ENCODE measurements around the gene RPS19. TPM values are rescaled to one million over a fixed set of nuclear protein-coding genes. Genes with fewer than 3 reads are reported as not detected.

The RPS19 gene
- total RNA-seq, 4 donors from 2014 or later = 363 to 861 (median 619) TPM

- peaks cover 0 to 45% (median 0%) of the 10 kb centered on the region in 3 donors for H3K36me3 ChIP-seq
Observed at GRCh38 chr19:41868989-41869300, 8.9 kb downstream of the RPS19 start.

GRCh38 chr19:41869374-41869955, 9.4 kb downstream of the RPS19 start:
- no peak for TF ChIP-seq POLR2A (IDR thresholded peaks at IDR 0.05)
- TF ChIP-seq CTCF (IDR thresholded peaks at IDR 0.05) = no peak
- Histone ChIP-seq H3K4me3 (no peak overlapping the region), H3K27me3 (no peaks in the 10 kb centered on the region), H3K9me3 (no peaks in the 10 kb centered on the region), H3K4me1 (peaks cover 3 to 64% (median 45%) of the 10 kb centered on the region in 4 donors), H3K36me3 (peaks cover 0 to 40% (median 0%) of the 10 kb centered on the region in 3 donors), H3K27ac (peak overlapping the region; percentile 15 to 98 (median 54))
- DNase-seq = no peak

More at GRCh38 chr19:41868989-41869300, 8.9 kb downstream of the RPS19 start:
- Histone ChIP-seq H3K27ac (peak overlapping the region in 3 of 4 donors; percentile 36 to 98 (median 44)), H3K9me3 (no peaks in the 10 kb centered on the region), H3K27me3 (no peaks in the 10 kb centered on the region), H3K4me3 (no peak overlapping the region), H3K4me1 (peaks cover 3 to 69% (median 43%) of the 10 kb centered on the region in 4 donors)
- no peak for TF ChIP-seq CTCF (IDR thresholded peaks at IDR 0.05)
- no peak for TF ChIP-seq POLR2A (IDR thresholded peaks at IDR 0.05)
- no peak for DNase-seq

GRCh38 chr19:41870401-41870873, 10.4 kb downstream of the RPS19 start:
- no peaks in the 10 kb centered on the region for H3K27me3 ChIP-seq
- peak overlapping the region; percentile 62 to 98 (median 67) for H3K27ac ChIP-seq
- DNase-seq = no peak
- no peak for TF ChIP-seq CTCF (IDR thresholded peaks at IDR 0.05)
- no peak for TF ChIP-seq POLR2A (IDR thresholded peaks at IDR 0.05)
- H3K4me3 ChIP-seq = no peak overlapping the region
- H3K36me3 ChIP-seq = peaks cover 0 to 30% (median 0%) of the 10 kb centered on the region in 3 donors
- no peaks in the 10 kb centered on the region for H3K9me3 ChIP-seq
- H3K4me1 ChIP-seq = peaks cover 3 to 61% (median 50%) of the 10 kb centered on the region in 4 donors

GRCh38 chr19:41871573-41872383, 11.7 kb downstream of the RPS19 start:
- Histone ChIP-seq H3K27ac (peak overlapping the region; percentile 62 to 98 (median 70)), H3K9me3 (no peaks in the 10 kb centered on the region), H3K4me3 (peak overlapping the region in 1 of 4 donors; percentile 7), H3K36me3 (peaks cover 0 to 28% (median 0%) of the 10 kb centered on the region in 3 donors), H3K4me1 (peaks cover 3 to 56% (median 56%) of the 10 kb centered on the region in 4 donors), H3K27me3 (no peaks in the 10 kb centered on the region)
- TF ChIP-seq CTCF (IDR thresholded peaks at IDR 0.05) = no peak
- no peak for TF ChIP-seq POLR2A (IDR thresholded peaks at IDR 0.05)
- peak in 2 of 3 donors; percentile 89 to 93 for DNase-seq

GRCh38 chr19:41872384-41872774, 12.3 kb downstream of the RPS19 start:
- Histone ChIP-seq H3K27me3 (no peaks in the 10 kb centered on the region), H3K4me3 (no peak overlapping the region), H3K27ac (peak overlapping the region; percentile 62 to 98 (median 70)), H3K36me3 (peaks cover 0 to 28% (median 0%) of the 10 kb centered on the region in 3 donors), H3K4me1 (peaks cover 3 to 60% (median 57%) of the 10 kb centered on the region in 4 donors), H3K9me3 (no peaks in the 10 kb centered on the region)
- TF ChIP-seq CTCF (IDR thresholded peaks at IDR 0.05) (no peak), POLR2A (IDR thresholded peaks at IDR 0.05) (no peak)
- DNase-seq = no peak
